ENCODE results near the gene FOSB. TPM values are rescaled to one million over a fixed set of nuclear protein-coding genes. Genes with fewer than 3 reads are reported as not detected.

FOSB gene
- polyA plus RNA-seq, 1 donor = 250 TPM

DNA sequence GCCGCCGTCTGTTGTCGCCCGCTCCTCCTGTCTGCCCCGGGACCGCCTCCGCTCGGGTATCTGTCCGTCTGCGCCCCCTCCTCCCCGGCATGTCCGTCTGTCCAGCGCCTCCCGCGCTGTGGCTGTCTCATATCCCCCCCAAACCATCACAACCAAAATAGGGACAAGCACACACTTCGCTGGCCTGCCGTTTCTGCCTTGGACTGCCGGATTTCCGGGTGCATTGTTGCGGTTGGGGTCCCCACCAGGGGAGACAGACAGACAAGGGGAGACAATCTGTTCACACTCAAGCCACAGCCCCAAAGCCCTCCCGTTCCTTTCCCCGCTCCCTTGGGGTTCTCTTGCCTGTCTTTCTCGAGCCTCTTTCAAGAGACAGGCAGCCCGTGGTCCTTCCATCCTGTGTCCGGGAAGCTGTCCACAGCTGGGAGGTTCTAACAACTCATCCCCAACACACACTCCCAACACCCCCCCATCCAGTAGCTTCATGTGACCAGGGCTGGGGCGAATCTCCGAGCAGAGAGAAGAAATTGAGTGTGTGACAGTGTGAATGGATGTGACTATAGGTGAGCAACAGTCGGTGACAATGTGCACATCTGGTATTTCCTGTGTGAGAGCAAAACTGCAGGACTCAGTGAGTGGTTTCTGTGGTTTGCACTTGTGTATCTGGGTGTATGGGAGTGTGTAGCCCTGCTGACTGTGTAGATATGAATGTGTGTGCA is 16.5 kb upstream of the FOSB start:
- DNase-seq = peak in 1 of 2 donors; percentile 67
- Histone ChIP-seq H3K36me3 (ENCODE audit: control insufficient read depth, insufficient read depth, low read length) (no peaks in the 10 kb centered on the region), H3K27me3 (ENCODE audit: control insufficient read depth, insufficient read depth, low read length) (no peaks in the 10 kb centered on the region), H3K4me1 (ENCODE audit: control insufficient read depth, insufficient read depth, low read length) (peaks cover 58% of the 10 kb centered on the region), H3K9me3 (ENCODE audit: control insufficient read depth, low read depth, low read length) (no peaks in the 10 kb centered on the region), H3K27ac (ENCODE audit: low read length) (peak overlapping the region; percentile 62), H3K4me3 (ENCODE audit: low read length) (peak overlapping the region; percentile 77)
- WGBS (ENCODE audit: insufficient coverage, low lambda C conversion rate) = no CpG with 5 or more reads among the region's 28 CpGs

DNA sequence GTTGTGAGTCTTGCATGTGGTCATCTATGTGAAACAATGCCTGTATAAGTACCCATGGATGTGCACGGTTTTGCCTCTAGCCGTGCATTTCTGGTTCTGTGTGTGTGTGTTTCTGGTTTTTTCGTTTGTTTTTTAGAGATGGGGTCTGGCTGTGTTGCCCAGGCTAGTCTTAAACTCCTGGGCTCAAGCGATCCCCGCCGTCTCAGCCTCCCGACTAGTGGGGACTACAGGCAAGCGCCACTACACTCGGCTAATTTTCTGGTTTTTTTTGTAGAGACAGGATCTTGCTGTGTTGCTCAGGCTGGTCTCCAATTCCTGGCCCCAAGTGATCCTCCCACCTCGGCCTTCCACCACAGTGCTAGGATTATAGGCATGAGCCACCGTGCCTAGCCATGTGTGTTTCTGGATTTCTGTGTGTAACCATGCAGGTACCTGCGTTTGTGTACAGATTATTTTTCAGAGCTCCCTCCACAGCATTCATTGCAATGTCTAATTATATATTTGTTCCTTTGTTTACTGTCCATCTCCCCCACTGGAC is 15.9 kb upstream of the FOSB start:
- H3K4me1 ChIP-seq (ENCODE audit: control insufficient read depth, insufficient read depth, low read length) = peaks cover 55% of the 10 kb centered on the region
- H3K27ac ChIP-seq (ENCODE audit: low read length) = no peak overlapping the region

DNA sequence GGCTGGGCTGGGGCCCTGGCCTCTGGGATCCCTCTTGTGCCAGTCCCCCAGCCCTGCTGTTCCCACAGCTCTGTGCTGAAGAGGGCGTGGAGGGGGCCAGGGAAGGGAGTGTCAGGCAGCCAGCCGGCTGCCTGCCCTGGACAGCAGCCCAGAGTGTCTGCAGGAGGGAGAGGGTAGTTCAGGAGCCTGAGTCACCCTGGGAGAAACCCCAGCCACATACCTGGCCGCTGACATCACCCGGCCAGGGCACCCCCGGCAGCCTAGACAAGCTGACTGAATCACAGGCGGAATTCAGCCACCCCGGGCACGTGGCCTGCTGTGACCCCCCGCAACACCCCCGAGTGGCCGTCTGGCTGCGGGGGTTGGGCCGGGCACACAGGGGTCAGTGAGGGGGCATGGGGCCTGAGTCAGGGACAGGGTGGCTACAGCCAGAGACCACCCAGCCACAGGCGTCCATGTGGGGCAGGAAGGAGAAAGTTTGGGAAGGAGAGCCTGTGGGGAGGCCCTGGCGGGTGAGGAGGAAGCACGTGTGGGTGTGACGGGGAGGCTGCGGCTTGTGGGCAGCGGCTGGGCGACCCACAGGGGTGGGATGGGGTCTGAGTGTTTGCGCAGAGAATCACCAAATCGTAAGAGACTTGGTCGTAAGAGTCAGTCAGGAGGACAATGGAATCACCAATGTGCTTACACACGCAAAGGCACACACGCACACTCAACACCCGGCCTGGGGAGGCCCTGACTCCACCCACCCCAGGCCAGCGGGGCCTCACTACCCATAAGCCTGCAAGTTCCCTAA is 11.9 kb upstream of the FOSB start:
- Histone ChIP-seq H3K36me3 (ENCODE audit: control insufficient read depth, insufficient read depth, low read length) (no peaks in the 10 kb centered on the region), H3K27me3 (ENCODE audit: control insufficient read depth, insufficient read depth, low read length) (no peaks in the 10 kb centered on the region), H3K4me3 (ENCODE audit: low read length) (no peak overlapping the region), H3K27ac (ENCODE audit: low read length) (peak overlapping the region; percentile 78), H3K4me1 (ENCODE audit: control insufficient read depth, insufficient read depth, low read length) (peaks cover 21% of the 10 kb centered on the region), H3K9me3 (ENCODE audit: control insufficient read depth, low read depth, low read length) (no peaks in the 10 kb centered on the region)
- peak; percentile 98 for DNase-seq
- no CpG with 5 or more reads among the region's 27 CpGs for WGBS (ENCODE audit: insufficient coverage, low lambda C conversion rate)

More for the DNA sequence above, 15.9 kb upstream of the FOSB start:
- H3K27me3 ChIP-seq (ENCODE audit: control insufficient read depth, insufficient read depth, low read length) = no peaks in the 10 kb centered on the region
- H3K36me3 ChIP-seq (ENCODE audit: control insufficient read depth, insufficient read depth, low read length) = no peaks in the 10 kb centered on the region
- no peak overlapping the region for H3K4me3 ChIP-seq (ENCODE audit: low read length)
- WGBS (ENCODE audit: insufficient coverage, low lambda C conversion rate) = no CpG with 5 or more reads among the region's 12 CpGs
- no peaks in the 10 kb centered on the region for H3K9me3 ChIP-seq (ENCODE audit: control insufficient read depth, low read depth, low read length)
- DNase-seq = no peak

DNA sequence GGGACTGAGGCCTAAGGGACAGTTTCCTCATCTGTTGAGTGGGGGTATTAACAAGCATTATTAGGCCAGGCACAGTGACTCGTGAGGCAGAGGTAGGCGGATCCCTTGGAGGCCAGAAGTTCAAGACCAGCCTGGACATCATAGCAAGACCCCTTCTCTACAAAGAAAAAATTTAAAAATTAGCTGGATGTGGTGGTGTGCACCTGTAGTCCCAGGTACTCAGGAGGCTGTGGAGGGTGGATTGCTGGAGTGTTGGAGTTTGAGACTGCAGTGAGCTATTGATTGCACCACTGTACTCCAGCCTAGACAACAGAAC is 11.3 kb upstream of the FOSB start:
- H3K27ac ChIP-seq (ENCODE audit: low read length) = peak overlapping the region; percentile 78
- no peak for DNase-seq
- no CpG with 5 or more reads among the region's 2 CpGs for WGBS (ENCODE audit: insufficient coverage, low lambda C conversion rate)
- H3K4me3 ChIP-seq (ENCODE audit: low read length) = no peak overlapping the region
- H3K4me1 ChIP-seq (ENCODE audit: control insufficient read depth, insufficient read depth, low read length) = peaks cover 16% of the 10 kb centered on the region
- H3K27me3 ChIP-seq (ENCODE audit: control insufficient read depth, insufficient read depth, low read length) = no peaks in the 10 kb centered on the region
- H3K9me3 ChIP-seq (ENCODE audit: control insufficient read depth, low read depth, low read length) = no peaks in the 10 kb centered on the region
- H3K36me3 ChIP-seq (ENCODE audit: control insufficient read depth, insufficient read depth, low read length) = no peaks in the 10 kb centered on the region

DNA sequence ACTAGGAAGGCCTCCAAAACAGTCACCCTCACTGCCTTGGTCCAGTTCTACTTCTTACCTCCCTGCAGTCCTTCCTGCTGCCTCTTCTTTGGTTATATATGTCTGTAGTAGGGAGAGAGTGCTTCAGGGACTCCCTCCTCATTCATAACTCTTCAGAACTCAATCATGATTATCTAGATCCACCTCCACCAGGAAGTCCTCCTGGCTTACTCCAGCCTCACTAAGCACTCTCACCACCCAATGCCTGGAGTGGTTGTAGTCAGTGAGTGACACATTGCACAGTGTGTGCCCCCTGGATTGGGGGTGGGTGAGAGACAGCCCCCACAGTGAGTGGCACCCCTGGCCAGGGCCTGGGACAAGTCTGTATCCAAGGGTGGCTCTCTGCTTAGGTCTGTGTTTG is 10.0 kb upstream of the FOSB start:
- Histone ChIP-seq H3K4me1 (ENCODE audit: control insufficient read depth, insufficient read depth, low read length) (peaks cover 16% of the 10 kb centered on the region), H3K9me3 (ENCODE audit: control insufficient read depth, low read depth, low read length) (no peaks in the 10 kb centered on the region), H3K36me3 (ENCODE audit: control insufficient read depth, insufficient read depth, low read length) (no peaks in the 10 kb centered on the region), H3K4me3 (ENCODE audit: low read length) (no peak overlapping the region), H3K27ac (ENCODE audit: low read length) (no peak overlapping the region), H3K27me3 (ENCODE audit: control insufficient read depth, insufficient read depth, low read length) (peaks cover 4% of the 10 kb centered on the region)
- no peak for DNase-seq

DNA sequence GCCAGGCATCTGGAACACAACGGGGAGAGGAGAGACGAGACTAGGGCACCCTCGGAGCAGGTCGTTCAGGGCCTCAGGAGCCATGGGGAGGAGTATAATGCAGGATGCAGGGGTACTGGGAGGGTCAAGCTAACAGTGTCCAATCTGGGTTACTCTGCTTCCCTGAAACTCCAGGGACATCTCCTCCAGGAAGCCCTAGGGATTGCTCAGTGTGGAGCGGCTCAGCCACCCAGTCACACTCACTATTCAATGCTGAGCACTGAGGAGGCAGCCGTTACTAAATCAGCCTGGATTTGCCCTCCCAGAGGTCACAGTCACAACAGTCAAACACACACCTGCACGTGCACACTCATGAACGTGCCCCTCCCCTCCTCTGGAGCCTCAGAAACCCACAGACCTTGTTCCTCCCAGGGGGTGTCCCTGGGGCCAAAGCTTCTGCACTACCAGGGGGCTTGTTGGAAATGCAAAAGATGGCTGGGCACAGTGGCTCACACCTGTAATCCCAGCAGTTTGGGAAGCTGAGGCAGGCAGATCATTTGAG is 6.9 kb upstream of the FOSB start:
- no peaks in the 10 kb centered on the region for H3K36me3 ChIP-seq (ENCODE audit: control insufficient read depth, insufficient read depth, low read length)
- peaks cover 10% of the 10 kb centered on the region for H3K27me3 ChIP-seq (ENCODE audit: control insufficient read depth, insufficient read depth, low read length)
- no peak for DNase-seq
- H3K4me3 ChIP-seq (ENCODE audit: low read length) = no peak overlapping the region
- whole genome bisulfite sequencing (ENCODE audit: insufficient coverage, low lambda C conversion rate) = no CpG with 5 or more reads among the region's 8 CpGs
- no peaks in the 10 kb centered on the region for H3K9me3 ChIP-seq (ENCODE audit: control insufficient read depth, low read depth, low read length)
- no peak overlapping the region for H3K27ac ChIP-seq (ENCODE audit: low read length)
- peaks cover 6% of the 10 kb centered on the region for H3K4me1 ChIP-seq (ENCODE audit: control insufficient read depth, insufficient read depth, low read length)

DNA sequence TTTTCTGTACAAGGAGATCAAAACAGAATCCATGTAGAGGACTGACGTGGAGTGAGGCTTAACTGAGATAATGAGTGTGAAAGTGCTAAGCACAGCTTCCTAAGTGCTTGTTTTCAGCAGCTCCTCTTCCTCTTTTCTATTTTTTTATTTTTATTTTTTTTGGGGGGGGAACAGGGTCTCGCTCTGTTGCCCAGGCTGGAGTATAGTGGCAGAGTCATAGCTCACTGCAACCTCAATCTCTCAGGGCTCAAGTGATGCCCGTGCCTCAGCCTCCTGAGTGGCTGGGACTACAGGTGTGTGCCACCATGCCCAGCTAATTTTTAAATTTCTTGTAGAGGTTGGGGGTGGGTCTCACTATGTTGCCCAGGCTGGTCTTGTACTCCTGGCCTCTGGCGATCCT is 5.6 kb upstream of the FOSB start:
- Histone ChIP-seq H3K4me3 (ENCODE audit: low read length) (no peak overlapping the region), H3K9me3 (ENCODE audit: control insufficient read depth, low read depth, low read length) (no peaks in the 10 kb centered on the region), H3K27ac (ENCODE audit: low read length) (no peak overlapping the region), H3K27me3 (ENCODE audit: control insufficient read depth, insufficient read depth, low read length) (peaks cover 13% of the 10 kb centered on the region), H3K36me3 (ENCODE audit: control insufficient read depth, insufficient read depth, low read length) (no peaks in the 10 kb centered on the region), H3K4me1 (ENCODE audit: control insufficient read depth, insufficient read depth, low read length) (peaks cover 3% of the 10 kb centered on the region)
- no peak for DNase-seq
- no CpG with 5 or more reads among the region's 4 CpGs for WGBS (ENCODE audit: insufficient coverage, low lambda C conversion rate)

DNA sequence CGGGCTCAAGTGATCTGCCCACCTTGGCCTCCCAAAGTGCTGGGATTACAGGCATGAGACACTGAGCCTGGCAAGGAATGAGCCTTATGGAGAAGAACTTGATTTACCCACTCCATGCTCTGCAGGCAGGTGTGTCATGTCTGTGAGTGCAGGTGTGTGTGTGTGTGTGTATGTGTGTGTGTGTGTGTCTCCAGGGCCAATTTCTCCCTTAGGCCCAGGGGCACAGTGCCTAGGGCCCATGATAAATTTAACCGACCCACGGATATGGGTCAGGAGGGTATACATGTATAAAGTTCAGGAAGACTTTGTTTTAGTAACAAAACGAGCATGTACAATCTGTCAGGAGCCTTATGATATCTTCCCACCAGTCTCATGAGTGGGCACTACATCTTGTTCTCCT is 4.6 kb upstream of the FOSB start:
- H3K36me3 ChIP-seq (ENCODE audit: control insufficient read depth, insufficient read depth, low read length) = no peaks in the 10 kb centered on the region
- H3K4me1 ChIP-seq (ENCODE audit: control insufficient read depth, insufficient read depth, low read length) = peaks cover 9% of the 10 kb centered on the region
- H3K27me3 ChIP-seq (ENCODE audit: control insufficient read depth, insufficient read depth, low read length) = peaks cover 15% of the 10 kb centered on the region
- H3K4me3 ChIP-seq (ENCODE audit: low read length) = no peak overlapping the region
- no CpG with 5 or more reads among the region's 4 CpGs for WGBS (ENCODE audit: insufficient coverage, low lambda C conversion rate)
- H3K9me3 ChIP-seq (ENCODE audit: control insufficient read depth, low read depth, low read length) = no peaks in the 10 kb centered on the region
- DNase-seq = no peak
- H3K27ac ChIP-seq (ENCODE audit: low read length) = no peak overlapping the region

DNA sequence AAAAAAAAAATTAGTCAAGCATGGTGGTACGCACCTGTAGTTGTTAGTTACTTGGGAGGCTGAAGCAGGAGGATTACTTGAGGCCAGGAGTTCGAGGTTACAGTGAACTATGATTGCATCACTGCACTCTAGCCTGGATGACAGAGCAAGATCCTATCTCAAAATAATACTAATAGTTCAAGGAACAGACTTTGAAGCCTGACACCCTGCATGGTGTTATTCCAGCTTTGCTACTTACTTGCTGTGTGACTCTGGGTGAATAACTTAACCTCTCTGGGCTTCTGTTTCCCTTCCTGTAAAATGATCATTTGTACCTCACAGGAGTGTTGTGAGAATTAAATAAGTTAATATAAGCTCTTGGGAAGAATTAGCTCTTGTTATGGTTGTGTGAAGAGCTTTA is 3.5 kb upstream of the FOSB start:
- DNase-seq = no peak
- no peaks in the 10 kb centered on the region for H3K36me3 ChIP-seq (ENCODE audit: control insufficient read depth, insufficient read depth, low read length)
- WGBS (ENCODE audit: insufficient coverage, low lambda C conversion rate) = no CpG with 5 or more reads among the region's 2 CpGs

DNA sequence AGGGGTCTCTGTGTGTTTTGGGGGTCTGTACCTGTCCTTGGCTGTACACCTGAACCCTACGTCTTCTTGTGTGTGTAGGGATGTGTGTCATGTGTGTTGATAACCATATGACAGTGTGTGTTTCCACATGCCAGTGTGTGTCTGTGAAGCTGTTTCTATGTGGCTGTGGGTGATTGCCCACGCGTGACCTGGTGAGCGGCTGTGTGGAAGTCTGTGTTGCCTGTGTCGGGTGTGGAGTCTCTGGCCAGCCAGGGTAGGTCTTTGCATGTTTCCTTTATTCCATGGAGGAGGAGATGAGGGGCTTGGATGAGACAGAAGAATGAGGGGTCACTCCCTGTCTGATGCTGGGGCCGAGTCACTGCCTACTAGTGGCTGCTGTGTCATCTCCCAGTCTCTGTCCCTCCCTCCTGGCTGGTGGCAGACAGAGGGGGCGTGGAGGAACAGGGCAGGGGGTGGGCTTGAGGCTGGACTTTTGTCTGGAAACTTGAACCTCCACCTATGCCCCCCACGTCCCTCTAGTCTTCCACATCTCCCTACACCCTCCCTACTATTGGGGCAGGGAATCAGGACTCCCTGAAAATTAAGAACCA is 2.8 kb upstream of the FOSB start:
- Histone ChIP-seq H3K9me3 (ENCODE audit: control insufficient read depth, low read depth, low read length) (no peaks in the 10 kb centered on the region), H3K4me1 (ENCODE audit: control insufficient read depth, insufficient read depth, low read length) (peaks cover 17% of the 10 kb centered on the region), H3K36me3 (ENCODE audit: control insufficient read depth, insufficient read depth, low read length) (no peaks in the 10 kb centered on the region), H3K27ac (ENCODE audit: low read length) (no peak overlapping the region), H3K27me3 (ENCODE audit: control insufficient read depth, insufficient read depth, low read length) (peaks cover 15% of the 10 kb centered on the region), H3K4me3 (ENCODE audit: low read length) (no peak overlapping the region)
- no peak for DNase-seq
- no CpG with 5 or more reads among the region's 8 CpGs for WGBS (ENCODE audit: insufficient coverage, low lambda C conversion rate)

More for the DNA sequence above, 3.5 kb upstream of the FOSB start:
- peaks cover 15% of the 10 kb centered on the region for H3K4me1 ChIP-seq (ENCODE audit: control insufficient read depth, insufficient read depth, low read length)
- no peak overlapping the region for H3K4me3 ChIP-seq (ENCODE audit: low read length)
- H3K9me3 ChIP-seq (ENCODE audit: control insufficient read depth, low read depth, low read length) = no peaks in the 10 kb centered on the region
- H3K27ac ChIP-seq (ENCODE audit: low read length) = no peak overlapping the region
- peaks cover 15% of the 10 kb centered on the region for H3K27me3 ChIP-seq (ENCODE audit: control insufficient read depth, insufficient read depth, low read length)

Measured in large intestine (tissue), 3 donors.